GM21381 (cell line): ENCODE results near the gene NEURL1B.
"Not testable (repeated sequence)": the region's sequence is repeated elsewhere in the genome, so short reads cannot be mapped to it uniquely, and the experiment has no call there.

ENCODE experiments used
- ATAC-seq: cut with Tn5 transposase; IDR thresholded peaks from one replicate; pipeline ENCODE4 v1.9.1; 2021; ENCODE audit warnings: mild to moderate bottlenecking, moderate library complexity; ENCODE audit not compliant: unreplicated experiment

NEURL1B gene

GRCh38 chr5:172648755-172649154 is 7.7 kb downstream of the NEURL1B start:
- ATAC-seq = no peak

- ATAC-seq = not testable (repeated sequence)
Observed at GRCh38 chr5:172656496-172656895, 15.4 kb downstream of the NEURL1B start.

GRCh38 chr5:172657524-172658233 is 16.6 kb downstream of the NEURL1B start:
- ATAC-seq = not testable (repeated sequence)

GRCh38 chr5:172658391-172658790 is 17.3 kb downstream of the NEURL1B start:
- no peak for ATAC-seq

- ATAC-seq = no peak
Observed at GRCh38 chr5:172658961-172659501, 18.0 kb downstream of the NEURL1B start.

GRCh38 chr5:172659570-172659908 is 18.5 kb downstream of the NEURL1B start:
- no peak for ATAC-seq

- no peak for ATAC-seq
Observed at GRCh38 chr5:172659909-172660628, 19.0 kb downstream of the NEURL1B start.

GRCh38 chr5:172660974-172661373 is 19.9 kb downstream of the NEURL1B start:
- no peak for ATAC-seq

GRCh38 chr5:172661526-172661925 is 20.5 kb downstream of the NEURL1B start:
- ATAC-seq = no peak

- no peak for ATAC-seq
Observed at GRCh38 chr5:172662596-172662995, 21.5 kb downstream of the NEURL1B start.

GRCh38 chr5:172664018-172664417 is 23.0 kb downstream of the NEURL1B start:
- no peak for ATAC-seq

- no peak for ATAC-seq
Observed at GRCh38 chr5:172664681-172665541, 23.8 kb downstream of the NEURL1B start.

GRCh38 chr5:172666251-172666650 is 25.2 kb downstream of the NEURL1B start:
- ATAC-seq = no peak

- ATAC-seq = no peak
Observed at GRCh38 chr5:172667786-172668593, 26.9 kb downstream of the NEURL1B start.

GRCh38 chr5:172668594-172669071 is 27.6 kb downstream of the NEURL1B start:
- ATAC-seq = no peak

- ATAC-seq = no peak
Observed at GRCh38 chr5:172669386-172670004, 28.4 kb downstream of the NEURL1B start.

- no peak for ATAC-seq
Observed at GRCh38 chr5:172670005-172670402, 28.9 kb downstream of the NEURL1B start.

- no peak for ATAC-seq
Observed at GRCh38 chr5:172670444-172670843, 29.4 kb downstream of the NEURL1B start.

- ATAC-seq = no peak
Observed at GRCh38 chr5:172671091-172671490, 30.0 kb downstream of the NEURL1B start.

GRCh38 chr5:172672681-172673080 is 31.6 kb downstream of the NEURL1B start:
- ATAC-seq = no peak
